ENCODE data around the gene NAV2. TPM values are rescaled to one million over a fixed set of nuclear protein-coding genes. Genes with fewer than 3 reads are reported as not detected.
"Not testable (repeated sequence)": the region's sequence is repeated elsewhere in the genome, so short reads cannot be mapped to it uniquely, and the experiment has no call there.

Gene NAV2
- total RNA-seq, 1 experiment from 2014 or later = 15.6 TPM

DNA sequence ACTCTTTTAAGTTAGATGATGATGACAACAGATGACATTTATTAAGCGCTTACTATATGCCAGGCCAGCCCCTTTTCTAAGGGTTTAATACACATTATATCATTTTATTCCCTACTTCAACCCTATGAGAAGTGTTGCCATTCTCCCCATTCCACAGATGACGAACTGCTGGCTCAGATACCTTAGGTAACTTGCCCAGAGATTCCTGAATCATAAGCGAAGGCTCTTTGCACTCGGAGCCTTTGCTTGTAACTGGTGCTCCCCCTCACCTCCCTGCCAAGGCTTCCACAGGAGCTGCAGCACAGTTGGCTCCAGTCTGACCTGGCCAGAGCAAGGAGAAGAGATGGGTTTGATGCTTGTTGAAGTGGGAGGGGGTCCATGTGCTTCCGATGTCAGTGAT is 404.7 kb downstream of the NAV2 start:
- DNase-seq (ENCODE audit: low read depth) = no peak

DNA sequence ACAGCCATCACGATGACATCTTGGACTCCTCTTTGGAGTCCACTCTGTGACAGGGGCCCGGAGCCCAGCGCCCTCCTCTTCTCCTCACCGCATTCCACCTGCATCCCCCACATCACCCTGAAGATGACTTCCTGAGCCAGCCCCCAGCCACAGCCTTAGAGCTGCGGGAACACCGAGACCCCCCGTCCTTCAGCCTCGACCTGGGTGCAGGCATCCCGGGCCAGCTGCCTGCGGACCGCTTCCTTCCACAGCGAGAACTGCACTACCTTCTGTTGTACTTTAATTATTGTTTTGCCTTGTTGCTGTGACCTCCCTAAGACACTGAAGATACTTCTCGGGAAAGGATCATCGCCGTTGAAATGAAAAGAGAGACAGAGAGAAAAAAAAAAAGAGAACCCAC is 405.6 kb downstream of the NAV2 start:
- no peak for DNase-seq (ENCODE audit: low read depth)

DNA sequence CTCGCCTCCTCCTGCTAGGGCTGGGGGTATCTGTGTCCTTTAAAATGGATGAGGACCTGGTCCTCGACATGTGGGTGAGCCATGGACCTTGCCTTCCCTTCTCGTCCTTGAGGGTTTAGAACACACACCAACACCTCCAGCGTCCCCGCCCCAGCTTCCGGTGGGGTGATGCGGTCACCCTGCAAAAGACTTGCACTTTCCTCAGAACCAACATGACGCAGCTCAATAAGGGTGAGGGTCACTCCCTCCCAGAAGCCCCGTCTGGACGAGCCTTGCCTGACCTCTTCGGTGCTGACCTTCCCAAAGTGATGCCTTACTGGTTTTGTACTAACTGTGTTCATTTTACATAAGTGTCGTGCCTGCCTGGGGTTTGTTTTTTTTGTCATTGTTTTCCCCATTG is 406.7 kb downstream of the NAV2 start:
- DNase-seq (ENCODE audit: low read depth) = no peak

GRCh38 chr11:20120134-20120925 is 407.7 kb downstream of the NAV2 start:
- DNase-seq (ENCODE audit: low read depth) = no peak

- no peak for DNase-seq (ENCODE audit: low read depth)
Observed at GRCh38 chr11:20122131-20122530, 409.5 kb downstream of the NAV2 start.

GRCh38 chr11:20125927-20126326 is 413.3 kb downstream of the NAV2 start:
- DNase-seq (ENCODE audit: low read depth) = peak; percentile 88

GRCh38 chr11:20126724-20127123 is 414.1 kb downstream of the NAV2 start:
- no peak for DNase-seq (ENCODE audit: low read depth)

GRCh38 chr11:20127671-20128527 is 415.3 kb downstream of the NAV2 start:
- DNase-seq (ENCODE audit: low read depth) = peak; percentile 64

- DNase-seq (ENCODE audit: low read depth) = not testable (repeated sequence)
Observed at GRCh38 chr11:20128528-20128825, 415.8 kb downstream of the NAV2 start.

DNA sequence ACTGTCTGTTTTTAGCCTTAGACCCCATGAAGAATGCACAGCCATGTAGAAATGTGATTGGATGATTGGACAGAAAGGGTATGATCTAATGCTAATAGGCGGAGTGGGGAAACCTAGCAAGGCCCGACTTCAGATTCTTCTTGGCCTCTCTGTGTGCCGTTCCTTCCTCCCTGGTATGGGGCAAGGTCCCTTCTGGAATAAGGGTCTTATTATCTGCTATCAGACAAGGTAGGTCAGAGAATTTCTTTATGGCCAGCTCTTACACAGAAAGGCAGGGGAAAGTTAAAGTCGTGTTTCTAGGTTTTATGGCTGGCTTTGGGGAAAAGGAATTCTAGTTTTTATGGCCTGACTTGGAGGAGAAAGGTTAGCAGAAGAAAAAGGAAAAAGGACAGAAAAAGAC is 417.0 kb downstream of the NAV2 start:
- DNase-seq (ENCODE audit: low read depth) = no peak

- peak; percentile 58 for DNase-seq (ENCODE audit: low read depth)
Observed at GRCh38 chr11:20131788-20132666, 419.4 kb downstream of the NAV2 start.

GRCh38 chr11:20132667-20133039 is 420.0 kb downstream of the NAV2 start:
- no peak for DNase-seq (ENCODE audit: low read depth)

DNA sequence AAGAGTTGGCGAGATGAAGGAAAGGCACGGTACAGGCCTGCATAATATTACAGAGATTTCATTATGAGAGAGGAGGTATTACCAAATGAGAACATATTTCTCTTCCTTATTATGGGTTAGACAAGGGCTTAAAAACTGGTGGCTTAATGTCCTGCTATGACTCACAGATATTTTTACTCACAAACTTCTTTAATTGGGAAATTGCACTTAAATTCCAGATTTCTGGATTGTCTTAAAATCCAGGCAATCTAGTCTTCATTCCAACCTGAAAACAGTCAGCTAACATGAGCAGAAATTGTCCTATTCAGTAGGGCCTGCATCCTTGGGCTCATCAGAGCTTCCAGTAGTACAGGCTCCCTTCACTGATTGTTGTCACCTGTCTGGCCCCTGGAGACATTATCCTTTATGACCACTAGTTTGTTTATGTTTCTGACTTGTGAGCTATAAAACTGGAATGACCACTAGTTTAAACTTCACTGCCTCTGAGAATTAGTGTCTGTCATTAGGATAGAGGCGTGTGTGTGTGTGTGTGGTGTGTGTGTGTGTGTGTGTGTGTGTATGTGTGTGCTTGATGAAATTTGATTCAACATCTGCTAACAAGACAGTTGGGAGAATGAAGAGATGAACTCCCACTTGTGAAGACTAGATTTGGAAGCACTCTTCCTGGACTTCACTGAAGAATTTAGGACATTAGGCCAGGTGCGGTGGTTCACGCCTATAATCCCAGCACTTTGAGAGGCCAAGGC is 422.5 kb downstream of the NAV2 start:
- DNase-seq (ENCODE audit: low read depth) = peak; percentile 36

GRCh38 chr11:20137637-20138036 is 425.0 kb downstream of the NAV2 start:
- DNase-seq (ENCODE audit: low read depth) = no peak

DNA sequence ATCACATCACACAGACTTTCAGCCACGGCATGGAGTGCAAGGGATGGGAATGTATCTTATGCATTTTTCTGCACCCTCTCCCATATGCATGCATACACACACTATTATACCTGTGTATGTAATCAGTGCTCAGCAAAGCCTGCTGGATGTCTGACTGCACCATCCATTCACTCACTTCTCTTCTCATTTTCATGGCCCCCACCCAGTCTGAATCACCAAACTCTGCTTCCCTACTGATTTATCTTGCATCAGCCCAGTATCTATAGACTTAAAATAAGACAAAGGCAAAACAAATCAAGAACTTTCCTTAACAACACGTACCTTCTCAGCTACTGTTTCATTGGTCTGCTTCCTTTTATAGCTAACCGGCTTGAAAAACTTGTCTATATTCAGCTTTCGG is 426.1 kb downstream of the NAV2 start:
- DNase-seq (ENCODE audit: low read depth) = no peak

GRCh38 chr11:20154381-20154780 is 441.7 kb downstream of the NAV2 start:
- DNase-seq (ENCODE audit: low read depth) = peak; percentile 52

DNA sequence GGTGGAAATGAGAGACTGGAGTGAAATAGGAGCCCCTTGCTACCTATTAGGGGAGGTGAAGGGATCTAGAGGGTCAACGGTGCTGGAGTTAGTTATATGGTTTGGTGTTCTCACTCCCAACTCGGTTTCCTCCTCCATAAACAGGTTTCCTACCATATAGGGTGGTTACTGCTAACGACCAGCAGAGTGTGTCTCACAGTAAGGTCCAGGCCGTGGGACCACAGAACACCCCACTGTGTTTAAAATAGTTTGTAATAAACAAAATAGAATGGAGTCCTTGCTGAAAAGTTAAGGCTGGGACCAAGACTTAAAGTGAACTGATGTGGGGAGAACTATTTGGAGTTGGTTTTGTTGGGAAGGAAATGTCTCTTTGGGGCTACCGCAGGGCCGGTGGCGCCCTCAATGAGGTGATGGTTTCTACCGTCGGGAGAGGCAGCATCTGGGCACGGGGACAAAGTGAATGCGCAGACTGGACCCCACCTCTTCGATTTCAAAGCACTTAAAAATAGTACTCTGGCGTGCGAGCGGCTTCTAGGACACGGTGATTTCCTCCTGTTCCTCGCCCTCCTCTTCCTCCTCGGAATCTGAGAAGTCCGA is 443.1 kb downstream of the NAV2 start:
- DNase-seq (ENCODE audit: low read depth) = no peak

DNA sequence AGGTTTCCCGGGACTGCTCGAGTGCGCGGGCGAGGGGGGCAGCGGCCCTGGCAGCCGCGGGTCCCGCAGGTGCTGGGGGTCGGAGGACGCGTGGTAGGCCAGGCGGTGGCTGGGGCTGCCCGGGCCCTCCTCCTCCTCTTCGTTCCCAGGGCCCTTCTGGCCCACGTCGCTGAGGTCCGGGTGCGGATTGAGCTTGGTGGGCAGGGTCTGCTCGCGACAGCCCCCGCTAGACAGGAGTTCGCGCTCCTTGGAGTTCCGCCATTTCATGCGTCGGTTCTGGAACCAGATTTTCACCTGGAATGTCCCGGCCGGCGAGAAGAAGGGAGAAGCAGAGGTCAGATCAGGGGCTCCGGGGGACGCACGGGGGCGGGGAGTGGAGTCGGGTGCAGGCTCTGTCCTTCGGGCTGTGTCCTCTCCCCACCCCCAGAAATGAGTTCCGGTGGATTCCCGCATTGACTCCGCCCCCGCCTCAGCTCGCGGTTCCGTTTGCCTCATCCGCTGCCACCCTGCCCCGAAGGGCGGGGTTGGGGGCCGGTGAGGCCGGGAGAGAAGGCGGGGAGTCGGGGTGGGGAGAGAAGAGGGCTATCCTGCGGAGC is 443.7 kb downstream of the NAV2 start:
- no peak for DNase-seq (ENCODE audit: low read depth)

DNA sequence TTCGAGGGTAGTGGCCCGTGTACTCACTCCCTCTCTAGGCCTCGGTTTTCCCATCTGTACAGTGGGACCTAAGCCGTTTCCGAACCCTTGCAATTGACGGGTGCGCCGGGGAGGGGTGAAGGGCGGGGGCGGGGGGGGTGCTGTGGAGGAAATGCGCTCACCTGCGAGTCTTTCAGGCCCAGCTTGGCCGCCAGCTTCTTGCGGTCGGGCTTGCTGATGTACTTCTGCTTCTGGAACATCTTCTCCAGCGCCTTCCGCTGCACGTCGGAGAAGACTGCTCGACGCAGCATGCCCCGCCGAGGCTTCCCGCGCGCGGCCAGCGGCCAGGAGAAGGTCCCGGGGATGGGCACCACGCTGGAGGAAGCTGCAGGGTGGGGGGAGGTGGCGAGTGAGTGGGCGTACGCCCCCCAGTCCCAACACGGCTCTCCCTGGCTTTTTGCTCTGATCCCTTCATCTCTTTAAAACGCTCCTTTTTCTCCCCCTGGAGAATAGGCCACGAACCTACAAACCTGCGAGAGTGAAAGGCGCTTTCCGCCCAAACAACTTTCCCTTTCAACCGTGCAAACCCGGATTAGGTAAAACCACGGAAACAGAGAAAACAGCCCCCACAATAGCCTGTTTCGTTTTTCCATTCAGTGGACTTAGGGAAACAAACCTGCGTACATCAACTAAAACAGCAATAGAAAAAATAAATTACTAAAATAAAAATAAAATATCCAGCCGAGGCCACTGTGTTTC is 444.4 kb downstream of the NAV2 start:
- DNase-seq (ENCODE audit: low read depth) = no peak

- no peak for DNase-seq (ENCODE audit: low read depth)
Observed at GRCh38 chr11:20157728-20158127, 445.1 kb downstream of the NAV2 start.

Measured in M059J (cell line).